Calu3 (cell line): Measurements from ENCODE around the gene MRM2. TPM values are rescaled to one million over a fixed set of nuclear protein-coding genes. Genes with fewer than 3 reads are reported as not detected.

Experiments
- BruUV-seq: library from RNA; stranded (reverse); fragments of 400-500 nt; replicated peaks from 2 replicates; lab custom pipeline; 2021; lab: Mats Ljungman, UMichigan
- CTCF ChIA-PET: fragments of 300-600 bp; sonication (Branson Sonifier 250); formaldehyde crosslinking; loops from one replicate; lab custom pipeline; 2022; ENCODE audit warnings: antibody characterized with exemption; lab: Charles Lee
- DNase-seq: peaks from one replicate; pipeline ENCODE4 v3.0.0; 2022
- H3K27ac Mint-ChIP-seq: one replicate; pipeline ENCODE4 v1.8.0; 2022; ENCODE audit warnings: mixed read lengths; ENCODE audit not compliant: unreplicated experiment
- H3K27me3 Mint-ChIP-seq: one replicate; pipeline ENCODE4 v1.8.0; 2022; ENCODE audit warnings: mixed read lengths; ENCODE audit not compliant: unreplicated experiment
- H3K36me3 Mint-ChIP-seq: one replicate; pipeline ENCODE4 v1.8.0; 2022; ENCODE audit warnings: mild to moderate bottlenecking, moderate library complexity, mixed read lengths; ENCODE audit not compliant: insufficient read depth, unreplicated experiment
- H3K4me1 Mint-ChIP-seq: one replicate; pipeline ENCODE4 v1.8.0; 2022; ENCODE audit warnings: mild to moderate bottlenecking, low read depth, mixed read lengths; ENCODE audit not compliant: unreplicated experiment
- H3K4me3 Mint-ChIP-seq: one replicate; pipeline ENCODE4 v1.8.0; 2022; ENCODE audit warnings: mild to moderate bottlenecking, low read depth, moderate library complexity, mixed read lengths; ENCODE audit not compliant: unreplicated experiment
- H3K9me3 Mint-ChIP-seq: one replicate; pipeline ENCODE4 v1.8.0; 2022; ENCODE audit warnings: low read depth, mixed read lengths; ENCODE audit not compliant: unreplicated experiment
- CTCF ChIP-seq: fragments of 200-600 bp; IDR thresholded peaks from one replicate; pipeline ENCODE4 v1.8.0; 2022; ENCODE audit warnings: antibody characterized with exemption; ENCODE audit not compliant: unreplicated experiment
- intact Hi-C: fragments of 100-400 bp; cut with micrococcal nuclease; formaldehyde crosslinking; loops from one replicate; pipeline ENCODE4 v1.10.0; 2022; ENCODE audit not compliant: unreplicated experiment
- total RNA-seq: library from RNA; stranded (reverse); gene quantifications from 2 replicates; pipeline ENCODE4 v1.2.3, GENCODE V29; 2022

The MRM2 gene
- total RNA-seq, 1 experiment from 2014 or later, result 64.3 TPM

- no peak overlapping the region for H3K4me3 Mint-ChIP-seq
- H3K9me3 Mint-ChIP-seq, result no peaks in the 10 kb centered on the region
- H3K36me3 Mint-ChIP-seq, result peaks cover 36% of the 10 kb centered on the region
- no peak overlapping the region for H3K27ac Mint-ChIP-seq
- CTCF ChIA-PET, result no interaction called here
- no TSS peak for BruUV-seq
- H3K27me3 Mint-ChIP-seq, result no peaks in the 10 kb centered on the region
- no peak for TF ChIP-seq CTCF
- peaks cover 16% of the 10 kb centered on the region for H3K4me1 Mint-ChIP-seq
- intact Hi-C loops, result no loop called here
- peak; percentile 59 for DNase-seq
Observed at GRCh38 chr7:2224934-2225333, 17.1 kb downstream of the MRM2 start.

DNA sequence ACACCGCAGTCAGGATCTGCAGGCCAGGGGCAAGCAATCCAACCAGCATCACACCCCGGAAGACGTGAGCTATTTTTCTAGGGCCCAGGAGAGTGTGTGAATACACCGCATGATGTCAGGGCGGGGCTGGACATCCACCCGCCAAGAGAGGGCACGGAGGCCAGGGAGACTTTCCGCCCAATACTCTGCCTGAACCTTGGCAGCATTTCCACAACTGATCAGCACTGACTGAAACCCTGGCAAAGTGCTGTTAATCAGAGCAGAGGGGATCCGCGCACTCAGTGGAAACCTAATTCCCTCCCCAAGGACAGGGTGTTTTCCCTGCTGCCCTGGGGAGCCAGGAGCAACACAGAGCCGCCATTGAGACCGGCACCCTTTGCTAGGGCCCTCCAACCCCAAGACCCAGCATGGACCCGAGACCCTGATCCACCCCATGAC, 17.5 kb downstream of the MRM2 start:
- CTCF ChIA-PET, result no interaction called here
- no peak overlapping the region for H3K27ac Mint-ChIP-seq

GRCh38 chr7:2223321-2223720, 18.7 kb downstream of the MRM2 start:
- CTCF ChIA-PET, result no interaction called here
- Mint-ChIP-seq H3K27me3 (no peaks in the 10 kb centered on the region), H3K27ac (no peak overlapping the region), H3K4me3 (no peak overlapping the region), H3K4me1 (peaks cover 16% of the 10 kb centered on the region), H3K9me3 (no peaks in the 10 kb centered on the region), H3K36me3 (peaks cover 36% of the 10 kb centered on the region)
- BruUV-seq, result no TSS peak
- no peak for DNase-seq
- intact Hi-C loops, result no loop called here
- TF ChIP-seq CTCF, result no peak

More for the DNA sequence above, 17.5 kb downstream of the MRM2 start:
- Mint-ChIP-seq H3K4me3 (no peak overlapping the region), H3K9me3 (no peaks in the 10 kb centered on the region), H3K4me1 (peaks cover 16% of the 10 kb centered on the region), H3K36me3 (peaks cover 33% of the 10 kb centered on the region), H3K27me3 (no peaks in the 10 kb centered on the region)
- intact Hi-C loops, result no loop called here
- BruUV-seq, result no TSS peak
- no peak for DNase-seq
- TF ChIP-seq CTCF, result no peak

DNA sequence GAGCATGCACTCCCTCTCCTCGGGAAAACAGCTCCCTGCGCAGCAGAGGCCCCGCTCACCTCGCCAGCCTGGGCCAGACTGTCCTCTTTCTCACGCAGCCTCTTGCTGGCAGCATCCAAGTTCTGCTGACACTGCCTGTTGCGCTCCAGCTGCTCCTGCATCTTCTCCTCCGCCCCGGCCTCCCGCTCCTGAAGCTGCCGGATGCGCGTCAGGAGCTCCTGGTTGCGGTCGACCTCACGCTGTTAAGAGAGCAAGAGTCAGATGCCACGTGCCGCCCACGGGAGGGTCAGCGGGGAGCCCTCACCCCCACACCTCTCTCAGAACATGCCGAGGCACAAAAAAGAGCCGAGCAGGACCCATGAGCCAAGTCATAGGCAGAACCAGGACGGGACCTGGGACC, 19.5 kb downstream of the MRM2 start:
- no TSS peak for BruUV-seq
- no peaks in the 10 kb centered on the region for H3K9me3 Mint-ChIP-seq
- peaks cover 44% of the 10 kb centered on the region for H3K36me3 Mint-ChIP-seq
- intact Hi-C loops, result no loop called here
- H3K27ac Mint-ChIP-seq, result no peak overlapping the region
- H3K4me3 Mint-ChIP-seq, result no peak overlapping the region
- DNase-seq, result no peak
- TF ChIP-seq CTCF, result no peak
- peaks cover 16% of the 10 kb centered on the region for H3K4me1 Mint-ChIP-seq
- H3K27me3 Mint-ChIP-seq, result no peaks in the 10 kb centered on the region
- CTCF ChIA-PET, result no interaction called here
